Cardiac ventricle fibroblast (primary cell): ENCODE data around the gene STOML1. TPM values are rescaled to one million over a fixed set of nuclear protein-coding genes. Genes with fewer than 3 reads are reported as not detected.

ENCODE experiments used
- total RNA-seq: library from RNA; depleted of rRNA; stranded (reverse); fragments of >200 nt; gene quantifications from 2 replicates; pipeline ENCODE4 v1.2.3, GENCODE V29; 2015

The STOML1 gene
- total RNA-seq, result 12.7 and 13.8 TPM in 2 replicates

GRCh38 chr15:73991726-73992593 is at the start of gene STOML1:
TSS of gene STOML1 (minus strand) at chr15:73992295. CDS start at chr15:73992223, 72 bp downstream.

GRCh38 chr15:73994413-73994883 is 2.4 kb upstream of the STOML1 start, which contains the start of gene PML:
TSS of gene PML (plus strand) at chr15:73994716. CDS start at chr15:73994813, 97 bp downstream.

Other genes with a start within 250 kb of the STOML1 start
- 3.6 and 5.6 TPM in 2 replicates for gene INSYN1, start 238.9 kb downstream of the STOML1 start, total RNA-seq
- not detected in 2 replicates for gene TBC1D21, start 118.7 kb downstream of the STOML1 start, total RNA-seq
- gene LOXL1, start 65.8 kb downstream of the STOML1 start, total RNA-seq, result 340 and 410 TPM in 2 replicates
- 189 and 197 TPM in 2 replicates for gene PML, start 2.4 kb upstream of the STOML1 start, total RNA-seq
- not detected in 2 replicates for gene GOLGA6A, start 90.3 kb upstream of the STOML1 start, total RNA-seq
- gene ISLR2, start 138.3 kb upstream of the STOML1 start, total RNA-seq, result not detected in 2 replicates
- 259 and 362 TPM in 2 replicates for gene ISLR, start 181.4 kb upstream of the STOML1 start, total RNA-seq
- 0.44 TPM in 1 of 2 replicates, not detected in the other for gene STRA6, start 210.5 kb upstream of the STOML1 start, total RNA-seq
- not detected in 2 replicates for gene CCDC33, start 244.0 kb upstream of the STOML1 start, total RNA-seq